ENCODE data around the gene C19orf85. TPM values are rescaled to one million over a fixed set of nuclear protein-coding genes. Genes with fewer than 3 reads are reported as not detected.
A peak's percentile ranks its signal among the peaks of the same experiment; 100 is the strongest.

Gene C19orf85
- total and polyA plus RNA-seq, 2 donors (not counting 1 experiment from before 2014, with no cell fraction given): not detected

GRCh38 chr19:55483706-55484592, 19.4 kb upstream of the C19orf85 start:
- Histone ChIP-seq H3K27ac (ENCODE audit: insufficient read depth, low read length) (peak overlapping the region; percentile 96), H3K79me2 (ENCODE audit: control insufficient read depth, insufficient read depth, low read length) (peaks cover 15% of the 10 kb centered on the region), H2AFZ (ENCODE audit: low read length) (no peak overlapping the region), H3K36me3 (ENCODE audit: control insufficient read depth, insufficient read depth, low read length) (peaks cover 13% of the 10 kb centered on the region), H3K4me2 (ENCODE audit: extremely low read depth, insufficient read depth, low read length) (peak overlapping the region; percentile 100), H4K20me1 (ENCODE audit: control insufficient read depth, extremely low read depth, insufficient read depth, low read length) (no peaks in the 10 kb centered on the region), H3K4me1 (ENCODE audit: control insufficient read depth, extremely low read depth, insufficient read depth, low read length) (peaks cover 28% of the 10 kb centered on the region), H3K9me3 (ENCODE audit: control insufficient read depth, insufficient read depth, low read depth, low read length) (no peaks in the 10 kb centered on the region), H3K4me3 (replicated peaks in 1 of 4; ENCODE audit: control extremely low read depth in 1 of 4, insufficient read depth in 1 of 4, low read depth in 3 of 4, low read length in 4 of 4) (peak overlapping the region in 3 of 4 experiments; percentile 64 to 71 (median 70)), H3K9ac (ENCODE audit: insufficient read depth, low read length) (peak overlapping the region; percentile 91), H3K27me3 (ENCODE audit: control insufficient read depth, insufficient read depth, low read length) (no peaks in the 10 kb centered on the region)
- no peak for TF ChIP-seq CTCF (conservative IDR thresholded peaks at IDR 0.05 in 1 of 2, IDR thresholded peaks at IDR 0.05 in 1 of 2; ENCODE audit: low read depth in 1 of 2, low read length in 2 of 2)
- TF ChIP-seq EZH2 (IDR thresholded peaks at IDR 0.05; ENCODE audit: low read length, missing control alignments): no peak
- DNase-seq (ENCODE audit: low read depth in 2 of 2): no peak

- Histone ChIP-seq H3K27me3 (ENCODE audit: control insufficient read depth, insufficient read depth, low read length) (no peaks in the 10 kb centered on the region), H2AFZ (ENCODE audit: low read length) (no peak overlapping the region), H3K79me2 (ENCODE audit: control insufficient read depth, insufficient read depth, low read length) (peaks cover 22% of the 10 kb centered on the region), H3K9ac (ENCODE audit: insufficient read depth, low read length) (no peak overlapping the region), H3K4me2 (ENCODE audit: extremely low read depth, insufficient read depth, low read length) (no peak overlapping the region), H3K4me1 (ENCODE audit: control insufficient read depth, extremely low read depth, insufficient read depth, low read length) (peaks cover 28% of the 10 kb centered on the region), H3K36me3 (ENCODE audit: control insufficient read depth, insufficient read depth, low read length) (peaks cover 13% of the 10 kb centered on the region), H3K27ac (ENCODE audit: insufficient read depth, low read length) (no peak overlapping the region), H3K9me3 (ENCODE audit: control insufficient read depth, insufficient read depth, low read depth, low read length) (no peaks in the 10 kb centered on the region), H4K20me1 (ENCODE audit: control insufficient read depth, extremely low read depth, insufficient read depth, low read length) (no peaks in the 10 kb centered on the region), H3K4me3 (replicated peaks in 1 of 4; ENCODE audit: control extremely low read depth in 1 of 4, insufficient read depth in 1 of 4, low read depth in 3 of 4, low read length in 4 of 4) (no peak overlapping the region)
- TF ChIP-seq EZH2 (IDR thresholded peaks at IDR 0.05; ENCODE audit: low read length, missing control alignments) (no peak), CTCF (conservative IDR thresholded peaks at IDR 0.05 in 1 of 2, IDR thresholded peaks at IDR 0.05 in 1 of 2; ENCODE audit: low read depth in 1 of 2, low read length in 2 of 2) (no peak)
- no peak for DNase-seq (ENCODE audit: low read depth in 2 of 2)
These were observed 18.6 kb upstream of the C19orf85 start for GRCh38 chr19:55482967-55483705.

Data from fibroblast of lung (primary cell).